ENCODE data around the gene PRPF18.

DNA sequence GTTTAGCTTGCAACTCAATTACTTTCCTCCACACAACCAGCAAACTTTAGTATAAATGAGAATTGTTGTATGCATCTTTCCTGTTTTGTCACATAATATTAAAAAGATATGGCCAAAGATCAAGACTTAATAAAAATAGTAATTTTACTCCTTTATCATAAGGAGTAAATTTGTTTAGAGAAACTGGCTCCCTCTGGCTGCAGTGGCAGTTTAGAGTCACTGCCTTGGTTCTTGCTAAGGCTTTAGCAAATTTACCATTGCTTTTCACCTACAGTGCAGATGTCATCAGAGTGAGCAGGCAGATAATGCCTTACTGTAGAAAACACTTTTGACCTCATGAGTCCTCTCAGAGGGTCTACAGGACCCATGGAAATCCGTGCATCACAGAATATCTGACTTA, 2.6 kb downstream of the PRPF18 start:
- TF ChIP-seq, protein P1, sequence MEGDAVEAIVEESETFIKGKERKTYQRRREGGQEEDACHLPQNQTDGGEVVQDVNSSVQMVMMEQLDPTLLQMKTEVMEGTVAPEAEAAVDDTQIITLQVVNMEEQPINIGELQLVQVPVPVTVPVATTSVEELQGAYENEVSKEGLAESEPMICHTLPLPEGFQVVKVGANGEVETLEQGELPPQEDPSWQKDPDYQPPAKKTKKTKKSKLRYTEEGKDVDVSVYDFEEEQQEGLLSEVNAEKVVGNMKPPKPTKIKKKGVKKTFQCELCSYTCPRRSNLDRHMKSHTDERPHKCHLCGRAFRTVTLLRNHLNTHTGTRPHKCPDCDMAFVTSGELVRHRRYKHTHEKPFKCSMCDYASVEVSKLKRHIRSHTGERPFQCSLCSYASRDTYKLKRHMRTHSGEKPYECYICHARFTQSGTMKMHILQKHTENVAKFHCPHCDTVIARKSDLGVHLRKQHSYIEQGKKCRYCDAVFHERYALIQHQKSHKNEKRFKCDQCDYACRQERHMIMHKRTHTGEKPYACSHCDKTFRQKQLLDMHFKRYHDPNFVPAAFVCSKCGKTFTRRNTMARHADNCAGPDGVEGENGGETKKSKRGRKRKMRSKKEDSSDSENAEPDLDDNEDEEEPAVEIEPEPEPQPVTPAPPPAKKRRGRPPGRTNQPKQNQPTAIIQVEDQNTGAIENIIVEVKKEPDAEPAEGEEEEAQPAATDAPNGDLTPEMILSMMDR (IDR thresholded peaks at IDR 0.05; ENCODE audit: borderline replicate concordance, extremely low read depth, low read length, poor library complexity, severe bottlenecking): no peak
- no peak for TF ChIP-seq EZH2 (IDR thresholded peaks at IDR 0.05; ENCODE audit: borderline replicate concordance, low read depth, low read length, severe bottlenecking)

Measured in DND-41 (cell line).